Cardiac muscle cell (in vitro differentiated cells and primary cell): ENCODE data around the gene LMO4. TPM values are rescaled to one million over a fixed set of nuclear protein-coding genes. Genes with fewer than 3 reads are reported as not detected.

ENCODE experiments used
- DNase-seq, 2 donors: peaks; one replicate each; pipeline versions ENCODE4 v3.0.0 to v3.0.0-alpha.2; 2010 to 2017; ENCODE audit warnings: low read depth in 1 of 2, low spot score in 1 of 2
- H3K27ac ChIP-seq: fragments of 200-600 bp; sonication (generic); 2 replicates; pipeline ENCODE4 v1.5.1; 2016
- H3K27me3 ChIP-seq: fragments of 200-600 bp; sonication (generic); 2 replicates; pipeline ENCODE4 v1.6.0; 2016; ENCODE audit warnings: control low read depth
- H3K36me3 ChIP-seq: fragments of 200-600 bp; sonication (generic); 2 replicates; pipeline ENCODE4 v1.5.1; 2016; ENCODE audit warnings: control low read depth
- H3K4me1 ChIP-seq: fragments of 200-600 bp; sonication (generic); 2 replicates; pipeline ENCODE4 v1.8.1; 2017; ENCODE audit warnings: low read depth, mild to moderate bottlenecking, mixed run types
- H3K4me3 ChIP-seq: fragments of 200-600 bp; sonication (generic); 2 replicates; pipeline ENCODE4 v1.5.1; 2016; ENCODE audit warnings: mild to moderate bottlenecking
- H3K9me3 ChIP-seq: fragments of 200-600 bp; sonication (generic); 2 replicates; pipeline ENCODE4 v1.5.1; 2017; ENCODE audit warnings: low read depth, mild to moderate bottlenecking, control low read depth
- polyA plus RNA-seq: library from polyadenylated mRNA; unstranded; fragments of >200 nt; fragmentation: Nextera tagmentation; extraction: Ambion mirVana; gene quantifications from 2 replicates; pipeline ENCODE4 v1.2.1, GENCODE V29; 2016
- total RNA-seq: library from RNA; depleted of rRNA; stranded (reverse); fragments of >200 nt; gene quantifications from 2 replicates; pipeline ENCODE4 v1.2.3, GENCODE V29; 2016
- TF ChIP-seq, protein P1 (sequence below): IDR thresholded peaks from 2 replicates; pipeline ENCODE4 v1.5.1; 2012; ENCODE audit warnings: low read depth, mild to moderate bottlenecking, low read length

The LMO4 gene
- total and polyA plus RNA-seq, 2 experiments from 2014 or later: 53.3 to 126 TPM

GRCh38 chr1:87329526-87330056, 911 bp downstream of the LMO4 start:
- Histone ChIP-seq H3K36me3 (peaks cover 8% of the 10 kb centered on the region), H3K9me3 (no peaks in the 10 kb centered on the region), H3K27me3 (no peaks in the 10 kb centered on the region), H3K27ac (peak overlapping the region; percentile 96), H3K4me1 (peaks cover 32% of the 10 kb centered on the region), H3K4me3 (peak overlapping the region; percentile 94)
- TF ChIP-seq, protein P1, sequence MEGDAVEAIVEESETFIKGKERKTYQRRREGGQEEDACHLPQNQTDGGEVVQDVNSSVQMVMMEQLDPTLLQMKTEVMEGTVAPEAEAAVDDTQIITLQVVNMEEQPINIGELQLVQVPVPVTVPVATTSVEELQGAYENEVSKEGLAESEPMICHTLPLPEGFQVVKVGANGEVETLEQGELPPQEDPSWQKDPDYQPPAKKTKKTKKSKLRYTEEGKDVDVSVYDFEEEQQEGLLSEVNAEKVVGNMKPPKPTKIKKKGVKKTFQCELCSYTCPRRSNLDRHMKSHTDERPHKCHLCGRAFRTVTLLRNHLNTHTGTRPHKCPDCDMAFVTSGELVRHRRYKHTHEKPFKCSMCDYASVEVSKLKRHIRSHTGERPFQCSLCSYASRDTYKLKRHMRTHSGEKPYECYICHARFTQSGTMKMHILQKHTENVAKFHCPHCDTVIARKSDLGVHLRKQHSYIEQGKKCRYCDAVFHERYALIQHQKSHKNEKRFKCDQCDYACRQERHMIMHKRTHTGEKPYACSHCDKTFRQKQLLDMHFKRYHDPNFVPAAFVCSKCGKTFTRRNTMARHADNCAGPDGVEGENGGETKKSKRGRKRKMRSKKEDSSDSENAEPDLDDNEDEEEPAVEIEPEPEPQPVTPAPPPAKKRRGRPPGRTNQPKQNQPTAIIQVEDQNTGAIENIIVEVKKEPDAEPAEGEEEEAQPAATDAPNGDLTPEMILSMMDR: no peak
- DNase-seq: peak; percentile 30 to 35

DNA sequence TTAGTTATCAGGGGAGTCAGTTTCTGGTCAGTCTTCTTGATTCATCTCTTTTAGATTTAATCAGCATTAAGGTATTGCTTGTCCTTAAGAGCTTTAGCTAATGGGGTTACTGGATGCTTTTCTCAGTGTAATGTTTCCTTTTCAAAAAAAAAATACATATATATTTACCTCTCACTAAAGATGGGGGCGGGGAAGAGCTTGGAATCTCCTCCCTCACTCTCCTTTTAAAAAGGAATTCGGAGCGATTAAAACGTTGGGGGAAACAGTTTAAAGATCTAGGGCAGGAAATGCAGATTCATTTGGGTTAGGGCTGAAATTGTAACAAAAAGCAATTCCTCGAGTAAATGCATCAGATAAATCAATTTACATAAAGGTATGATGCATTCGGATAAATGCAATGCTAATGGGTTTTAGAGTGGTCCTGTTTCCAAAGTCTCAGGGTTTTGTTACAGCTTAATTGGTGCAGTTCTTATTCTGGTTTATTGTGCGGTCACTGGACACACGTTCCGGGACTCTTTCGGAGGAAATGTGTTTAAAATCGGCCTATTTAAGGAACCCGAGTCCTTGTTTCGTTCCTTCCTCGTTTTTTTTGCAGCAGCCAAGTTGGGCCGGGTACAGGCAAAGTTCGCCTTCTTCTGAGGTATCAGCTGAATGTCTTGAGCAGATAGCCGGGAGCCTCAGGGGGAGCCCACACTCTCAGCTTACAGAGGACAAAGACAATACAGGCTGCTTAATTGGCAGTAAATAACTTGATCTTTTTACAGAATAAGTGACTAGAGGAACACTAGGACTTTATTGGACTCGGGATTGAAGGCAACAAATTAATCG, 1.6 kb downstream of the LMO4 start:
- peak overlapping the region; percentile 94 for H3K4me3 ChIP-seq
- TF ChIP-seq, protein P1: no peak
- H3K27me3 ChIP-seq: no peaks in the 10 kb centered on the region
- H3K9me3 ChIP-seq: no peaks in the 10 kb centered on the region
- peak overlapping the region; percentile 96 for H3K27ac ChIP-seq
- H3K36me3 ChIP-seq: peaks cover 8% of the 10 kb centered on the region
- H3K4me1 ChIP-seq: peaks cover 32% of the 10 kb centered on the region
- peak; percentile 37 to 50 for DNase-seq

DNA sequence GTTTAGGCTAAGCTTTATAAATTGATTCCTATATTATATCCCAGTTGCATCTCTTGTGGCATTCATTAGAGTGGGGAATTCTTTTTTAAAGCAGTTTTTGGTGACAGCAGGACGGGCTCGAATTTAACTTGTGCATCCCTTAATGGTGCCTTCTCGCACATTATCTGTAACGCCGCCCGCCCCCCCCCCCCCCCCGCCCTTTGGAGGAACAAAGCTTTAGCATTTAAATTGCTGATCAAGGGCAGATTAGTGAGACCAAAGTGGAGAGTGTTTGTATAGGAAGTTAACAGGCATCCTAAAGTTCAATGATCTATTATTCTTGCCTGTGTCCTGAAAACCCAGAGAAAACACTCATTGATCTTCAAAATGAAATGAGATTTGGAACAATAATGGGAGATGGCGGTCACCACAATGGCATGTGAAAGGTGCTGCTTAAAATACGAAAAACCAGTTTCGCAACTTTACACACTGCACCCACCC, 2.2 kb downstream of the LMO4 start:
- peak overlapping the region; percentile 94 for H3K4me3 ChIP-seq
- peak in 1 of 2 donors; percentile 29 for DNase-seq
- no peaks in the 10 kb centered on the region for H3K27me3 ChIP-seq
- H3K27ac ChIP-seq: peak overlapping the region; percentile 96
- TF ChIP-seq, protein P1: no peak
- H3K9me3 ChIP-seq: no peaks in the 10 kb centered on the region
- peaks cover 8% of the 10 kb centered on the region for H3K36me3 ChIP-seq
- peaks cover 37% of the 10 kb centered on the region for H3K4me1 ChIP-seq

DNA sequence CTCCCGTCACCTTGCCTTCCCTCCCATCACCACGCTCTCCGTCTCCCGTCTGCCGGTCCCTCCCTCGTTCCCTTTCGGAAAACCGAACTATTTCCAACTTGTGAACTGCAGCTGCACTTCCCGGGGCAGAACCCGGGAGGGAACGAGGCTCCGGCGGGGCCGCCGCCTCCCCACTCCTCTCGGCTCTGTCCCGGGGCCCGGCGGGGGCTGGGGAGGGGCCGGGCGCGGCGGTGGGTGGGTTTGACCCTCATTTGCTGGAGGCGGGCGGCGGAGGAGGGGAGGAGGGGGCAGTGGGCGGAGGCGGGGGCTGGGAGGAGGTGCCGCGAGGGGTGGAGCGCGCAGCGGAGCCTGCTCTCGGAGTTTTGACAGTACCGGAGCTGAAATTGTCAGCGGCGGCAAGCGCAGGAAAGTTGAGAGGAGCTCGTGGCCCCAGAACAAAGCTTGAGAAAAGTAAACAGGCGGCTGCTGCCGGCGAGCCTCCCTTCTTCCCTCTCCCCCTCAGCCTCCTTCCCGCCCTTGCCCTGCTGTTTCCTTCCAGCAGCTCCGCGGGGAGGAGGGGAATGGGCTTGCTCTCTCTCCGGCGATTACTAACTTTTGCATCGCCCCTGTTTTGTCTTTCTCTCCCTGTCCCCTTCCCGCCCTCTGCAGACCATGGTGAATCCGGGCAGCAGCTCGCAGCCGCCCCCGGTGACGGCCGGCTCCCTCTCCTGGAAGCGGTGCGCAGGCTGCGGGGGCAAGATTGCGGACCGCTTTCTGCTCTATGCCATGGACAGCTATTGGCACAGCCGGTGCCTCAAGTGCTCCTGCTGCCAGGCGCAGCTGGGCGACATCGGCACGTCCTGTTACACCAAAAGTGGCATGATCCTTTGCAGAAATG, 2.9 kb downstream of the LMO4 start:
- Histone ChIP-seq H3K36me3 (peaks cover 8% of the 10 kb centered on the region), H3K9me3 (no peaks in the 10 kb centered on the region), H3K27me3 (no peaks in the 10 kb centered on the region), H3K4me3 (peak overlapping the region; percentile 94), H3K4me1 (peaks cover 39% of the 10 kb centered on the region), H3K27ac (peak overlapping the region; percentile 96)
- peak; percentile 77 to 90 for DNase-seq
- TF ChIP-seq, protein P1: peak; percentile 29

DNA sequence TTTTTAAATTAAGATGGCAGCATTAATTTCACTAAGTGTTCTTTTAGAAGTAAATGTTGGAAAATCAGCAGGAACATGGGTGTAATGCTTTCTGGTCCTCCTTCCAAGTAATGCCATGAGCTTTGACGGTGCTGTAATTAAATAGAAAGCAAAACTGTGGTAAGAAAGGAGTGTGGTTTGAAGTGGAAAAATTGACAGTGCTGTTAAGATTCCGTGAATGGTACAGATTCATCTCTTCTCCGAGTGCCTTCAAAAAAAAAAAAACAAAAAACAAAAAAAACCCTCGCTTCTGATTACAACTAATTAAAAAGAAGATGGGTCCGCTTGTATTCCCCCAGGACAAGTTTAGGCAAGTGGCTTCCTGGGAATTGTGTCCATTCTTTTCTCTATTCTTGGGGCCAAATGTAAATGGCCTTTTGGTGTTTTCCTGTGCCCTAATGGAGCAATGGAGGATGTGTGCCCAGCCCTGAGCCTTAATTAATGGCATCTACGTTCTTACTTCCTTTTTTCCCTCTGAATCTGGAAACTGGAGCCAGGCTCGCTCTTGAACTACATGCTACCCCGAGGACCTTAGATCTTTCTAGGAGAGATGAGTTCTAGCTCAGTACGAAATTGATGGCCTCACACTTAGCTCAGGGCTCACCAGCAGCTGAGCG, 5.1 kb downstream of the LMO4 start:
- peaks cover 52% of the 10 kb centered on the region for H3K4me1 ChIP-seq
- TF ChIP-seq, protein P1: no peak
- peak overlapping the region; percentile 45 for H3K4me3 ChIP-seq
- peaks cover 8% of the 10 kb centered on the region for H3K36me3 ChIP-seq
- no peak for DNase-seq
- H3K27me3 ChIP-seq: no peaks in the 10 kb centered on the region
- H3K27ac ChIP-seq: no peak overlapping the region
- no peaks in the 10 kb centered on the region for H3K9me3 ChIP-seq
